SK-N-SH (cell line): ENCODE results near the gene MAP1LC3A. TPM values are rescaled to one million over a fixed set of nuclear protein-coding genes. Genes with fewer than 3 reads are reported as not detected.

ENCODE experiments used
- CTCF ChIA-PET: fragments of 300-600, 350-600 bp; formaldehyde crosslinking; extraction: SDS; loops from one replicate; lab custom pipeline; 2021; lab: Yijun Ruan, JAX
- POLR2A ChIA-PET: fragments of 350-600 bp; sonication (Branson Sonifier 250); formaldehyde crosslinking; extraction: SDS; loops from one replicate; lab custom pipeline; 2020; ENCODE audit warnings: antibody characterized with exemption, inconsistent platforms; lab: Yijun Ruan, JAX
- DNase-seq: peaks from one replicate; pipeline ENCODE4 v3.0.0; 2012
- H2AFZ ChIP-seq: fragments of 200-600 bp; sonication (generic); 2 replicates; pipeline ENCODE4 v1.8.1; 2016; ENCODE audit warnings: antibody characterized with exemption, mild to moderate bottlenecking, low read depth
- H3F3A ChIP-seq: fragments of 200-600 bp; sonication (generic); replicated peaks from 2 replicates; pipeline ENCODE3; 2016; ENCODE audit warnings: antibody characterized with exemption, mild to moderate bottlenecking; ENCODE audit not compliant: insufficient read depth
- H3K27ac ChIP-seq, 2 experiments: fragments of 200-500 bp in 1 of 2; fragments of 200-600 bp in 1 of 2; sonication (Bioruptor generic) in 1 of 2; sonication (generic), shearing (Covaris generic) in 1 of 2; 2 replicates each; pipeline versions ENCODE4 v1.5.1 to v1.6.1; 2014 to 2016; ENCODE audit warnings: low read depth in 2 of 2, inconsistent platforms in 1 of 2, low read length in 1 of 2, mild to moderate bottlenecking in 1 of 2, mixed read lengths in 1 of 2
- H3K27me3 ChIP-seq: fragments of 200-600 bp; sonication (generic), shearing (Covaris generic); 2 replicates; pipeline ENCODE4 v1.6.1; 2016; ENCODE audit warnings: mixed run types; ENCODE audit not compliant: insufficient read depth
- H3K36me3 ChIP-seq, 2 experiments: fragments of 200-500 bp in 1 of 2; fragments of 200-600 bp in 1 of 2; sonication (Bioruptor generic) in 1 of 2; sonication (generic) in 1 of 2; replicated peaks in 1 of 2; 2 replicates each; pipeline versions ENCODE3 to v1.5.1; 2014 to 2016; ENCODE audit warnings: low read length in 1 of 2, mild to moderate bottlenecking in 1 of 2; ENCODE audit not compliant: insufficient read depth in 2 of 2, control insufficient read depth in 1 of 2
- H3K4me1 ChIP-seq, 2 experiments: fragments of 200-500 bp in 1 of 2; fragments of 200-600 bp in 1 of 2; sonication (Bioruptor generic) in 1 of 2; sonication (generic), shearing (Covaris generic) in 1 of 2; 2 replicates each; pipeline versions ENCODE4 v1.5.1 to v1.6.1; 2014 to 2016; ENCODE audit warnings: low read depth in 1 of 2, low read length in 1 of 2, mixed run types in 1 of 2; ENCODE audit not compliant: insufficient read depth in 2 of 2, control insufficient read depth in 1 of 2
- H3K4me2 ChIP-seq: fragments of 200-600 bp; sonication (generic), shearing (Covaris generic); 2 replicates; pipeline ENCODE4 v1.6.1; 2017; ENCODE audit warnings: mixed run types
- H3K4me3 ChIP-seq, 2 experiments: fragments of 200-500 bp in 1 of 2; fragments of 200-600 bp in 1 of 2; sonication (Bioruptor generic) in 1 of 2; sonication (generic), shearing (Covaris generic) in 1 of 2; 2 replicates each; pipeline versions ENCODE4 v1.5.1 to v1.8.1; 2014 to 2016; ENCODE audit warnings: low read depth in 2 of 2, inconsistent platforms in 1 of 2, low read length in 1 of 2, mild to moderate bottlenecking in 1 of 2, mixed read lengths in 1 of 2, moderate library complexity in 1 of 2
- H3K79me2 ChIP-seq: fragments of 200-600 bp; sonication (generic); 2 replicates; pipeline ENCODE4 v1.8.1; 2017; ENCODE audit warnings: mild to moderate bottlenecking; ENCODE audit not compliant: insufficient read depth
- H3K9ac ChIP-seq: fragments of 200-600 bp; sonication (generic); 2 replicates; pipeline ENCODE4 v1.6.1; 2017; ENCODE audit warnings: mixed run types
- H3K9me2 ChIP-seq: fragments of 200-600 bp; sonication (generic); 2 replicates; pipeline ENCODE4 v1.6.1; 2017; ENCODE audit warnings: mixed run types
- H3K9me3 ChIP-seq: fragments of 200-600 bp; sonication (generic); 2 replicates; pipeline ENCODE4 v1.6.1; 2017; ENCODE audit warnings: mixed run types, mild to moderate bottlenecking, moderate library complexity
- H4K20me1 ChIP-seq: fragments of 200-600 bp; sonication (generic); 2 replicates; pipeline ENCODE4 v1.6.1; 2017; ENCODE audit warnings: mild to moderate bottlenecking, mixed run types; ENCODE audit not compliant: insufficient read depth
- FOXM1 ChIP-seq: IDR thresholded peaks from 2 replicates; pipeline ENCODE4 v1.4.0; 2012; ENCODE audit warnings: low read depth, mild to moderate bottlenecking
- MEF2A ChIP-seq: IDR thresholded peaks from 2 replicates; pipeline ENCODE4 v1.4.0; 2012; ENCODE audit warnings: low read depth, borderline replicate concordance
- NRF1 ChIP-seq: IDR thresholded peaks from 2 replicates; pipeline ENCODE4 v1.6.1; 2012; ENCODE audit warnings: low read depth, mild to moderate bottlenecking, low read length
- RAD21 ChIP-seq: IDR thresholded peaks from 2 replicates; pipeline ENCODE4 v1.6.1; 2012; ENCODE audit warnings: mild to moderate bottlenecking, low read length
- RFX5 ChIP-seq: IDR thresholded peaks from 2 replicates; pipeline ENCODE4 v1.6.1; 2012; ENCODE audit warnings: mild to moderate bottlenecking, improper control_type of control experiment, low read length
- SMC3 ChIP-seq: IDR thresholded peaks from 2 replicates; pipeline ENCODE4 v1.6.1; 2012; ENCODE audit warnings: low read depth, low read length, improper control_type of control experiment
- TEAD4 ChIP-seq: IDR thresholded peaks from 2 replicates; pipeline ENCODE4 v1.4.0; 2012; ENCODE audit warnings: mild to moderate bottlenecking, borderline replicate concordance; ENCODE audit not compliant: insufficient read depth
- USF2 ChIP-seq: fragments of 150-350 bp; IDR thresholded peaks from 2 replicates; pipeline ENCODE4 v1.6.1; 2017; ENCODE audit warnings: antibody characterized with exemption, low read length, low read depth, borderline replicate concordance
- YY1 ChIP-seq: IDR thresholded peaks from 2 replicates; pipeline ENCODE4 v1.4.0; 2012; ENCODE audit warnings: low read depth, mild to moderate bottlenecking
- WGBS: methylation state at CpG from one replicate; pipeline ENCODE4 v1.1.6; 2017; ENCODE audit warnings: low lambda C conversion rate; 5-methylcytosine and 5-hydroxymethylcytosine counted together
- polyA plus RNA-seq, 3 experiments: library from polyadenylated mRNA; depleted of rRNA; stranded (reverse); fragments of >200 nt; gene quantifications; 2 replicates each; pipeline ENCODE4 v1.2.3, GENCODE V29; 2012
- TF ChIP-seq, protein P1 (sequence below): IDR thresholded peaks from 2 replicates; pipeline ENCODE4 v1.6.1; 2012; ENCODE audit warnings: mild to moderate bottlenecking, low read depth, low read length, moderate library complexity
- TF ChIP-seq, protein P2 (sequence below): fragments of 150-350 bp; IDR thresholded peaks from 2 replicates; pipeline ENCODE4 v1.6.1; 2016; ENCODE audit warnings: mild to moderate bottlenecking, low read depth, low read length
- TF ChIP-seq, protein P3 (sequence below): fragments of 200-600 bp; sonication (generic); IDR thresholded peaks from 2 replicates; pipeline ENCODE4 v1.6.1; 2017; ENCODE audit warnings: antibody characterized with exemption, mild to moderate bottlenecking, moderate library complexity

Gene MAP1LC3A
- polyA plus RNA-seq, 1 of the 3 experiments (the other 2 are of a cell fraction): 24.9 TPM

GRCh38 chr20:34528921-34529297, 29.6 kb upstream of the MAP1LC3A start:
- Histone ChIP-seq H3K36me3 (peaks cover 50 to 65% of the 10 kb centered on the region in 2 experiments), H3K79me2 (peaks cover 68% of the 10 kb centered on the region), H3K4me3 (no peak overlapping the region), H2AFZ (no peak overlapping the region), H3K9me2 (no peaks in the 10 kb centered on the region), H3K27ac (no peak overlapping the region), H3K9me3 (no peaks in the 10 kb centered on the region), H3K4me1 (peaks cover 13 to 15% of the 10 kb centered on the region in 2 experiments; a peak in 2 of 4 replicates), H3K27me3 (no peaks in the 10 kb centered on the region), H4K20me1 (peaks cover 58% of the 10 kb centered on the region), H3K4me2 (no peak overlapping the region), H3F3A (peaks cover 29% of the 10 kb centered on the region), H3K9ac (no peak overlapping the region)
- 98% methylated on average over 5 of the region's 5 CpGs for WGBS
- ChIA-PET POLR2A (no interaction called here), CTCF (no interaction called here)
- TF ChIP-seq RAD21 (no peak), YY1 (no peak), USF2 (no peak), NRF1 (no peak), MEF2A (no peak), SMC3 (no peak), FOXM1 (no peak), TEAD4 (no peak), RFX5 (no peak)
- TF ChIP-seq, protein P1, sequence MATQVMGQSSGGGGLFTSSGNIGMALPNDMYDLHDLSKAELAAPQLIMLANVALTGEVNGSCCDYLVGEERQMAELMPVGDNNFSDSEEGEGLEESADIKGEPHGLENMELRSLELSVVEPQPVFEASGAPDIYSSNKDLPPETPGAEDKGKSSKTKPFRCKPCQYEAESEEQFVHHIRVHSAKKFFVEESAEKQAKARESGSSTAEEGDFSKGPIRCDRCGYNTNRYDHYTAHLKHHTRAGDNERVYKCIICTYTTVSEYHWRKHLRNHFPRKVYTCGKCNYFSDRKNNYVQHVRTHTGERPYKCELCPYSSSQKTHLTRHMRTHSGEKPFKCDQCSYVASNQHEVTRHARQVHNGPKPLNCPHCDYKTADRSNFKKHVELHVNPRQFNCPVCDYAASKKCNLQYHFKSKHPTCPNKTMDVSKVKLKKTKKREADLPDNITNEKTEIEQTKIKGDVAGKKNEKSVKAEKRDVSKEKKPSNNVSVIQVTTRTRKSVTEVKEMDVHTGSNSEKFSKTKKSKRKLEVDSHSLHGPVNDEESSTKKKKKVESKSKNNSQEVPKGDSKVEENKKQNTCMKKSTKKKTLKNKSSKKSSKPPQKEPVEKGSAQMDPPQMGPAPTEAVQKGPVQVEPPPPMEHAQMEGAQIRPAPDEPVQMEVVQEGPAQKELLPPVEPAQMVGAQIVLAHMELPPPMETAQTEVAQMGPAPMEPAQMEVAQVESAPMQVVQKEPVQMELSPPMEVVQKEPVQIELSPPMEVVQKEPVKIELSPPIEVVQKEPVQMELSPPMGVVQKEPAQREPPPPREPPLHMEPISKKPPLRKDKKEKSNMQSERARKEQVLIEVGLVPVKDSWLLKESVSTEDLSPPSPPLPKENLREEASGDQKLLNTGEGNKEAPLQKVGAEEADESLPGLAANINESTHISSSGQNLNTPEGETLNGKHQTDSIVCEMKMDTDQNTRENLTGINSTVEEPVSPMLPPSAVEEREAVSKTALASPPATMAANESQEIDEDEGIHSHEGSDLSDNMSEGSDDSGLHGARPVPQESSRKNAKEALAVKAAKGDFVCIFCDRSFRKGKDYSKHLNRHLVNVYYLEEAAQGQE: no peak
- TF ChIP-seq, protein P2, sequence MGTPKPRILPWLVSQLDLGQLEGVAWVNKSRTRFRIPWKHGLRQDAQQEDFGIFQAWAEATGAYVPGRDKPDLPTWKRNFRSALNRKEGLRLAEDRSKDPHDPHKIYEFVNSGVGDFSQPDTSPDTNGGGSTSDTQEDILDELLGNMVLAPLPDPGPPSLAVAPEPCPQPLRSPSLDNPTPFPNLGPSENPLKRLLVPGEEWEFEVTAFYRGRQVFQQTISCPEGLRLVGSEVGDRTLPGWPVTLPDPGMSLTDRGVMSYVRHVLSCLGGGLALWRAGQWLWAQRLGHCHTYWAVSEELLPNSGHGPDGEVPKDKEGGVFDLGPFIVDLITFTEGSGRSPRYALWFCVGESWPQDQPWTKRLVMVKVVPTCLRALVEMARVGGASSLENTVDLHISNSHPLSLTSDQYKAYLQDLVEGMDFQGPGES: no peak
- TF ChIP-seq, protein P3, sequence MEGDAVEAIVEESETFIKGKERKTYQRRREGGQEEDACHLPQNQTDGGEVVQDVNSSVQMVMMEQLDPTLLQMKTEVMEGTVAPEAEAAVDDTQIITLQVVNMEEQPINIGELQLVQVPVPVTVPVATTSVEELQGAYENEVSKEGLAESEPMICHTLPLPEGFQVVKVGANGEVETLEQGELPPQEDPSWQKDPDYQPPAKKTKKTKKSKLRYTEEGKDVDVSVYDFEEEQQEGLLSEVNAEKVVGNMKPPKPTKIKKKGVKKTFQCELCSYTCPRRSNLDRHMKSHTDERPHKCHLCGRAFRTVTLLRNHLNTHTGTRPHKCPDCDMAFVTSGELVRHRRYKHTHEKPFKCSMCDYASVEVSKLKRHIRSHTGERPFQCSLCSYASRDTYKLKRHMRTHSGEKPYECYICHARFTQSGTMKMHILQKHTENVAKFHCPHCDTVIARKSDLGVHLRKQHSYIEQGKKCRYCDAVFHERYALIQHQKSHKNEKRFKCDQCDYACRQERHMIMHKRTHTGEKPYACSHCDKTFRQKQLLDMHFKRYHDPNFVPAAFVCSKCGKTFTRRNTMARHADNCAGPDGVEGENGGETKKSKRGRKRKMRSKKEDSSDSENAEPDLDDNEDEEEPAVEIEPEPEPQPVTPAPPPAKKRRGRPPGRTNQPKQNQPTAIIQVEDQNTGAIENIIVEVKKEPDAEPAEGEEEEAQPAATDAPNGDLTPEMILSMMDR: no peak
- DNase-seq: no peak
